HG02973 (cell line): Measurements from ENCODE around the gene REEP1.

Source experiments
- ATAC-seq: cut with Tn5 transposase; IDR thresholded peaks from one replicate; pipeline ENCODE4 v1.9.1; 2021; ENCODE audit warnings: moderate library complexity; ENCODE audit not compliant: unreplicated experiment

Gene REEP1

GRCh38 chr2:86226636-86227520 lies 110.5 kb downstream of the REEP1 start:
- no peak for ATAC-seq

DNA sequence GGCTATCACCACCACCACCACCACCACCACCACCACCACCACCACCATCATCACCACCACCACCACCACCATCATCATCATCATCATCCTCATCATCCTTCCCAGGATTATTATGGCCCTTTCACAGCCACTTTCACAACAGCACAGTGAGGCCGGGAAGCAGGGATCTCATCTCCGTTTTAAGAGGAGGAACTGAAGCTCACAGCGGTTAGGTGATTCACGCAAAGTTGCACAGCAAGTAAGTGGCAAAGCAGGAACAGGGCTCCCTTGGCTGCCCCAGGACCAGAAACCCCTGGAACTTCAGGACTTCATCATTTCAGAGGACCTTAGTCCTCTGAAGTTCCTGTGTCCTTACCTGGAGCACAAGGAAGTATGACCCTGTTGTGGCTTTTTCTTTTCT lies 111.4 kb downstream of the REEP1 start:
- no peak for ATAC-seq

GRCh38 chr2:86225581-86225980 lies 111.8 kb downstream of the REEP1 start:
- peak; percentile 58 for ATAC-seq

DNA sequence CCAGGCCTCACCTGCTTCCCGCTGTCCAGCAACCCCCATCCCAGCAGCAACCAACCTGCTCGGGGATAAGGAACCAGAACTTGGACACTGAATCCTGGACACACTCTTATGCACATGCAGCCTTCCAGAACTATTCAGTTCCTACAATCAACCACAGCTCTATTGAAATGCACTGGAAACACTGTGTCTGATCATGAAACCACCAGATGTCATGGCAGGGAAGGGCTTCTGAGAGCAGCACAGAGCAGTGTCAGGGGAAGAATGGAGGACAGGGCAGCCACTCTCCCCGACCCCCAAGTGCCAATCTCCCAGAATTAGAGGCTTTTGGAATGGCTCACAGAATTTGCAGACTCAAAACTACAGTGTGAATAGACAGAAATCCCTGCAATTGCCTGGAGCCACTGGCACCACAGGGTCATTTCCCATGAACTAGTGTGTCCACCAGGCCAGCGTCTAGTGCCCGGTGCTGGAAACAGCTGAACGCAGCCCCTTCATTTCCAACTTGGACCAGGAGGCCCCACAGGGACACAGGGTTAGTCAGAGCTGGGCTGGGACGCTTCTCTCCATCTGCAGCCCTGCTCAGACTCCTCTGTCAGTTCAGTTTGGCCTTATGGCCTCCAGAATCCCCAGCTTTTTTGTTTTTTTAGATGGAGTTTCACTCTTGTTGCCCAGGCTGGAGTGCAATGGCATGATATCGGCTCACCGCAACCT lies 112.6 kb downstream of the REEP1 start:
- ATAC-seq = no peak

GRCh38 chr2:86223927-86224560 lies 113.4 kb downstream of the REEP1 start:
- no peak for ATAC-seq

DNA sequence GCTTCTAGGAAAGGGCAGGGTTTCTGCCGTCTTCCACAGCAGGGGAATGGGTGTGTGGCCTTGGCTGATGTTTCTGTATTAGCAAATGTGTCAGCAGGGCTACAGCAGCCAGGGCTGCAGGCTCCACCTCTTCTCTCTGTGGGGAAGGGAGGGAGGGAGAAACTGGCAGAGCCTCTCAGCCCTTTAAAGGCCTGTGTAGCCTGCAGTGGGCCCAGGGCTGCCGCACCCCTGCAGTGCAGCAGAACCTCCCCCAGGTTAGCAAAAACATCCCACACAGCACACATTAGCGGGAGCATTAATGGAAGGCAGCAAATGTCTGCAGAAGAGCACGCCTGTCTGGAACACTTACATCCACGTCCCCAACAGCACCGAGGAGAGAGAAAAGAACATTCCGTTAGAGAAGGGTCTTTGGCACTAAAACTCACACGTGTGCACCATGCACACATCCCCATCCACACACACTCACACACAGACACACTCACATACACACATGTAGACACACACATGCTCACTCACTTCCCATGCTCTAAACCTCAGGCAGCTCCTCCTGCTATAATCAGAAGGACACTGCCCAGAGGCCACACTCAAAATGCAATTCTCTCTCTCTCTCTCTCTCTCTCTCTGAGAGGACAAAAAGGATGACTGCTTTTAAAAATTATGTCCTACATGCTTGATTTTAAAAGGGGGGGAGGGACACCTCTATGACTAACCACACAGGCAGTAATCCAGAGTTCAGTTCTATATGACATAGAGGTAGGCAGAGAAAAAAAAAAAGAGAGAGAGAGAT lies 114.1 kb downstream of the REEP1 start:
- ATAC-seq = no peak

- no peak for ATAC-seq
Observed at GRCh38 chr2:86221066-86221684, 116.3 kb downstream of the REEP1 start.

DNA sequence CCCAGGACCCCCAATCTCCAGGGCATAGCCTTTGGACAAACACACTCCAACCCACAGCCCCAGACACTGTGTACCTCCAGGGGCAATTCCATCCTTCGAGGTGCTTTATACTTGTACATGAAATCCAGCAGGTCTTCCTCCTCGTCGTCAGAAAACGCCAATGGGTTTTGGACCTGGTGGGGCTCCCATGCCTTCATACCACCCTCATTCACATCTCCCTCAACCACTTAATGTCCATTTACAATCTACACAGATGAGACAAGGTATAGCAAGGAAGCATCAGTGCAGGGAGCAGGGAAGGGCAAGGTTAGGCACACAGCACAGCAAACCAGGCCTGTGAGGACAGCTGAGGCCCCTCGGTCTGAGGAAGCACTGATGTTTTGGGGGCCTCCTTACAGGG lies 117.5 kb downstream of the REEP1 start:
- ATAC-seq = no peak

DNA sequence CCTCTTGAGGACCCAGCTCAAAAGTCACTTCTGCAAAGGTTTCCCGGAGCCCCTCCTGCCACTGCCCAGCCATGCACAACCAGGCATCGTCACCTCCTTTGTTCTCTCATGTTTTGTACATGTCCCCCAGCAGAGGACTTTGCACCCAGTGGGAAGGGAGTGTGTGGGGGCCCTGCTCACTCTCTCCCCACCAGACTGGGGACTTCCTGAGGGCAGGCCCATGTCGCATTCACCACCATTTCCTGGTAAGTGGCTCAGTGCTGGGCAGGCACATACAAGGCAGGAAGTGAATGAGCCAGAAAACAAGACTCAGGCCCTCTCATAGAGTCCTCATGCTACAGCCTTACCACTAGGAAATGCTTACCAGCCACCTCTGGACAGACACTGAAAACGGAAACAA lies 119.3 kb downstream of the REEP1 start:
- ATAC-seq = no peak

DNA sequence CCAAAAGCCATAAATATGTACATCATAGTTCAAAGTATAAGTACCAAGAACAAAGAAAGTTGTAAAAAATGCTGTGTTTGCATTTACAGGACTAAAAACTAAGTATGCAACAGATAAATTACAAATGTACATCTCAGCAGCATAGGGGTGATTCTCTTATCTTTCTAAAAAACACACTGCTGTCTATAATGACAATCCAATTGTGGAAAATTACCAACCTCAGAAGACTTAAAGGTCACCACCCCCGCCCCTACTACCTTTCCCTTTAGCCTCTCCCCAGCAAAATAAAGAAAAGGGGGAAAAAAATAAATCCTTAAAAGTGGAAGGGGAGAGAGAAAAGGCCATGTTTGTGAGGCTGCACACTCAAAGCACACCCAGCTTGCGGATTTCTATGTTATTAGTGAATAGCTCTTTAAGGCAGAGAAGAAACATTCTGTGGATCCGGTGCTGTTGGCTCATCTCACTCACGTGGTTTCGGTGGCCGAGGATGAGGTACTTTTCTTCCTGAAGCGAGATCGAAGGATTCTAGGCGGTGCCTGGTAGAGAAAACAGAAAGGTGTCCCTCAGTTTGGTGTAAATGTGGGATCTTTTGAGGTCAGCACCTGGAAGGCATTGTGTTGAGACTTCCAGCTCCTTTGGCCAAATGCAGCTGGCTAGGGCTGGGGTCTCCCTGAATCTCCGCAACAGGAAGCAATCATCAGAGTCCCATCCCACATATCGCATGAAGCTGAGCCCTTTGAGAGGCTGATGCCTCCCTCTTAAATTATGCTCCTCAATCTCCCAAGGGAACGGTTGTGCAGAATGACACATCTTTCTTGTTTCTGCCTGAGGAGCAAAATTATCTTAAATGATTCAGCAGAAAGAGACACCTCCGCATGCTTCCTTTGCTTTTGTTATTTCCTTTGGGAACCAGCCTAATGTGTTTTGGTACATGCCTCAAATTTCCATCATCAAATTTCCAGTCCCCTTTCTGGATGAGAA lies 120.6 kb downstream of the REEP1 start:
- no peak for ATAC-seq

DNA sequence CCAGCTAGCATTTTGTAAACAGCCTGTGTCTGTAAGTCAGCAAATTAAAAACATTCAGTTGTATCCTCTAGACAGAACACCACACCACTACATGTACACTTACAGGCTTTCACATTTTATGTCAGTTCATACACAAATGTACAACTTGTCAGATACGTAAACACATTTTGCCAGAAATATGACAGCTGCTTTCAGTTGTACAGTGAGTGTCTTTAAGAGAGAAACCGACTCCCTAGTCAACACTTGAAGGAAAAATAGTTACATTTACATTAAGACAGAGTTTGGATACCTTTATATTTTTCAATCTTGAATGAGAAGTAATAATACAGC lies 123.0 kb downstream of the REEP1 start:
- ATAC-seq = no peak

GRCh38 chr2:86213699-86214502 lies 123.5 kb downstream of the REEP1 start:
- no peak for ATAC-seq

GRCh38 chr2:86213056-86213455 lies 124.4 kb downstream of the REEP1 start:
- ATAC-seq = no peak

DNA sequence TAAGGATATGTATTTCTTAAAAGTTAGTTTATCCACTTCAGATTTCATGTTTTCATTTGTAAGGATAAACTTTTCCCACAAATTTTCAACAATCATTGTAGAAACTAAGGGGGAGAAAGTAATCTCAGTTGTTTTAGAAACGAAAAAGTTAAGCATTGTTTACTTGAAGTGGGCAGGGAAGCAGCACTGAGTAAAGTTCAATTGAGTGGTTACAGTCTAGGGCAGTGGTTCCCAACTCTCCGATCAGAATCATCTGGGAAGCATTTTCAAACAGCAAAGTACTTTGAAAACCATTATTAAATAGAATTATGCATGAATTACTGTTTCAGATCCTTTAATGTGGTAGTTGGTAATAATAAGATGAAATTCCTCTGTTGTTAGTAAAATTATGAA lies 125.6 kb downstream of the REEP1 start:
- no peak for ATAC-seq

GRCh38 chr2:86211033-86211795 lies 126.2 kb downstream of the REEP1 start:
- ATAC-seq = no peak

GRCh38 chr2:86204458-86204857 lies 133.0 kb downstream of the REEP1 start:
- no peak for ATAC-seq

- ATAC-seq = no peak
Observed at GRCh38 chr2:86203614-86204013, 133.8 kb downstream of the REEP1 start.

GRCh38 chr2:86202702-86203101 lies 134.7 kb downstream of the REEP1 start:
- no peak for ATAC-seq
